ENCODE results near the gene DECR2.
"Not testable (repeated sequence)": the region's sequence is repeated elsewhere in the genome, so short reads cannot be mapped to it uniquely, and the experiment has no call there.

Gene DECR2

GRCh38 chr16:401468-402348 is at the start of gene DECR2:
DECR2 (plus strand) TSS chr16:401885; CDS start chr16:401964, 79 bp downstream.
- peak; percentile 95 to 96 for DNase-seq

GRCh38 chr16:352547-353403 is 48.9 kb upstream of the DECR2 start, which contains the start of gene AXIN1:
AXIN1 (minus strand) TSS chr16:352723; CDS start chr16:347025, 5,698 bp downstream.
- DNase-seq = peak; percentile 99 to 100

- DNase-seq = no peak
Observed at GRCh38 chr16:353404-354290, 48.0 kb upstream of the DECR2 start.

- no peak for DNase-seq
Observed at GRCh38 chr16:354291-354881, 47.3 kb upstream of the DECR2 start.

GRCh38 chr16:354971-355461 is 46.7 kb upstream of the DECR2 start:
- peak; percentile 65 to 70 for DNase-seq

- DNase-seq = no peak
Observed at GRCh38 chr16:356741-357140, 44.9 kb upstream of the DECR2 start.

- no peak for DNase-seq
Observed at GRCh38 chr16:359067-359763, 42.5 kb upstream of the DECR2 start.

GRCh38 chr16:359871-360697 is 41.6 kb upstream of the DECR2 start:
- DNase-seq = no peak

- DNase-seq = no peak
Observed at GRCh38 chr16:360698-361336, 40.9 kb upstream of the DECR2 start.

- no peak for DNase-seq
Observed at GRCh38 chr16:361341-361871, 40.3 kb upstream of the DECR2 start.

- peak; percentile 77 to 80 for DNase-seq
Observed at GRCh38 chr16:361872-362701, 39.6 kb upstream of the DECR2 start.

GRCh38 chr16:362702-362999 is 39.0 kb upstream of the DECR2 start:
- DNase-seq = not testable (repeated sequence)

GRCh38 chr16:363110-363765 is 38.4 kb upstream of the DECR2 start:
- DNase-seq = no peak

GRCh38 chr16:363766-364490 is 37.8 kb upstream of the DECR2 start:
- no peak for DNase-seq

GRCh38 chr16:364595-365491 is 36.8 kb upstream of the DECR2 start:
- DNase-seq = no peak

- no peak for DNase-seq
Observed at GRCh38 chr16:366476-366875, 35.2 kb upstream of the DECR2 start.

Data from CD4-positive, alpha-beta T cell treated with Interleukin-1 beta for 1 hour (primary cell).